HG02798 (cell line): Measurements from ENCODE around the gene CTR9.

Experiments
- ATAC-seq: cut with Tn5 transposase; IDR thresholded peaks from one replicate; pipeline ENCODE4 v1.9.1; 2021; ENCODE audit warnings: mild to moderate bottlenecking; ENCODE audit not compliant: unreplicated experiment, poor library complexity

The CTR9 gene

GRCh38 chr11:10742460-10743208 lies 8.4 kb upstream of the CTR9 start:
- peak; percentile 36 for ATAC-seq

- no peak for ATAC-seq
Measured at GRCh38 chr11:10743354-10744000, 7.6 kb upstream of the CTR9 start.

DNA sequence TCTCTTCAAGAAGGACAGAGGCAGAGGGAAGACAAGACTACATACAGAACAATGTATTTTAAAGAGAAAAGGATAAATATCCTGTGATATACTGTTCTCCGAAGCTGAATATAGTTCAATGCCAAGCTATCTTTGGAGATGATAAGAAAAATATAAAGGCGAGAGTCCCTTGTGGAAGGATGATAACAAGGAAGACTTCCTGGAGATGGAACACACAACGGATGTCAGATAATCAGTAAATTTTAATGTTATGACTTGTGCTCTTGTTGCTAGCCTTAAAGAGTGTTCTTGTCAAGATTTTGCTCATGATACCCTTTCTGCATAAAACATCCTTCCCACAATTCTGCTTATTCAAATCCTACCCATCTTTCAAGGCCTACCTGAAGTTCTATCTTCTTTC lies 6.8 kb upstream of the CTR9 start:
- ATAC-seq = no peak

GRCh38 chr11:10746871-10747270 lies 4.2 kb upstream of the CTR9 start:
- no peak for ATAC-seq

DNA sequence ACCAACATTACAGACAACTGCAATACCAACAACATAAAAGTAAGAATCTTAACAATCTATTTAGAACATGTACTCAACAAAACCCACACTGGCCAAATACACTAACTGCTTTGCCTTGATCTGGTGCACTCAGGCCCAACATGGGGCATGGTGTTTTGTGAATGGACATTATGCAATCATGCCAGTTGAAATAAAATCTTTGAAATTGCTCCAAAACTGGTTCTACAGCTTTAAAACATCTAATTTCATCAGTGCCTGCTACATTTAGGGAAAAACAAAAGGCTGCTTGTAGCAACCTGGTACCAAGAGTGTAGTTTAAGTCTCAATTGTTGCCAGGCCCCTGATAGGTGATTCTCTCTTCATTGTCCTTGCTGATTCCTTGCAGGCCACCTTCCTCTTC lies 3.3 kb upstream of the CTR9 start:
- ATAC-seq = no peak

DNA sequence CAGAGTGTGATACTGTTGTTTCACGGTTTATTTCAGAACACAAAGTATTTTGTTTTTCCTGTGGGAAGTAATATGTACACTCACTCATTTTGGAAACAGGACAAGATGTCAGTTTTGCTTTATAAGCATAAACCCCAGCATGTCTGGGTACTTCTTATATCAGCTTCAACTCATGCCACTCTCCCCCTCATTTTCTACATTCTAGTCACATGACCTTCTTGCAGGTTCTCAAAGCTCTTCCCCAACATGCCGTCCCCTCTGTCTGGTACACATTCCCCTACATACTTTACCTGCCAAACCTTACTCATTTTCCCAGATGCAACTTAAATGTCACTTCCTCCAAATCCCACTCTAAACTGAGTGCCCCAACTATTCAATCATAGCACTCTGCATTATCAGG lies 1.6 kb upstream of the CTR9 start:
- no peak for ATAC-seq

DNA sequence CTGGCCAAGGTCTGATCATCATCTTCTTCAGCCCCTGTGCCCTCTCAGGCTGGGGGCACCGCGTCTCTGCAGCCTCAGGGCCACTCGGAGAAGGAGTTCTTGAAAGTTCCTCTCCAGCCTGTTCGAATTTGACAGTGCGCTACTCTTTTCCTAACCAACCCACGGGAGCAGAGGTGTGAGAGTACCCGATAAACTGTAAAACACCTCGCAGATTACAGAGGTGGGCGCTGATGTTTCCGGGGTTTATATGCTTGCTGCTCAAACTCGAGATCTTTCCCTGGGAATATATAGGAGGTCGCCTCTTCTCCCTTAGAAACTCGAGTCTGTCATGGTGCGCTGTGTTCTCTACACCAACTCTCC lies 515 bp downstream of the CTR9 start:
- ATAC-seq = peak; percentile 14

DNA sequence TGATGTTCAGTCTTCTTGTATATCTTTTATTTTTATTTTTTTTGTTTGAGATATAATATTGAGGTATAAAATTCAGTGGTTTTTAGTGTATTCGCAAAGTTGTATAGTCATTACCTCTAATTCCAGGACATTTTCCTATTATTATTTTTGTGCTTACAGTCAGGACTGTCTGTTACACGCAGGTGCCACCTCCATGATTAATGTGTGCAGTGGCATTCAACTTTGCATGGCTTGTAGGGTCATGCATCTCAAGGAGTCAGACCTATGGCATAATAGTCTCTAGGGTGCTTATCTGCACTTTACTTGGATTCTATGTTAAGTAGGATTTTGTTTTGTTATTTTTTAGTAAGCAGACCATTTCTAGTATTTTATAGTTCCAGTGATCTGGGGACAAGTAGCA lies 1.0 kb downstream of the CTR9 start:
- no peak for ATAC-seq

DNA sequence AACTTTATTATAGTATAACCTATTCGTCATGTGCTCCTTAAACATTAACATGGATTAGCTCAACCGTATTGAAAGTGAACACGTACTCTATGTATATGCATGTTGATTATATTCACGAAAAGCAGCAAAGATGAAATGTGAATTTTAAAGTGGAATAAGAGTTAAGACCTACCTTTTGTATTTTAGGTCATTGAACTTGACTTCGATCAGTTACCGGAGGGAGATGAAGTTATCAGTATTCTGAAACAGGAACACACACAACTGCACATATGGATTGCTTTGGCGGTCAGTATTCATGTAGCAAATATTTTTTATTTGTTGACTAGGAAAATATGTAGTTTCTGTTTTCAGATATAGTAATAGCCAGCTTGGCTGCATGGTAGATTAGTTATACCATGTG lies 1.4 kb downstream of the CTR9 start:
- ATAC-seq = no peak

- ATAC-seq = no peak
Measured at GRCh38 chr11:10758957-10759356, 7.9 kb downstream of the CTR9 start.

DNA sequence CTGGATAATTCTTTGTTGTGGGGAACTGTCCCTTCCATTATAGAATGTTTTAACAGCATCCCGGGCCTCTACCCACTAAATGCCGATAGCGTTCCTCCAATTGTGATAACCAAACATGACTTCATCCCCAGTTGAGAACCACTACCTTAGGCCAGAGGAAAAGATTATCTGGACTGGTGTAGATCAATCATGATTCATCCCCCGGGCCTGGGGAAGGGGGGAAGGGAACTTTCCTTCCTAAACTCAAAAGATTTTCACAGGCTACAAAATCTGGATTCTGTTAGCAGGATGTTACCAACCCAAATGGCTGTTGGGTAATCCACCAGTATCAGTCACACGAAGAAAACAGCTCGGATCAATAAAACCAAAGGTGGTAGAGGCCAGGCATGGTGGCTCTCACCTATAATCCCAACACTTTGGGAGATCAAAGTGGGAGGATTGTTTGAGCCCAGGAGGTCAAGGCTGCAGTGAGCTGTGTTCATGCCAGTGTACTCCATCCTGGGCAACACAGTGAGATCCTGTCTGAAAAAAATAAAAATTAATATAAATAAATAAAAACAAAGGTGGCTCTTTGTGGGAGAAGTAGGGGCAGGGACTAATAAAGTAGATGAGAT lies 10.1 kb downstream of the CTR9 start:
- no peak for ATAC-seq

DNA sequence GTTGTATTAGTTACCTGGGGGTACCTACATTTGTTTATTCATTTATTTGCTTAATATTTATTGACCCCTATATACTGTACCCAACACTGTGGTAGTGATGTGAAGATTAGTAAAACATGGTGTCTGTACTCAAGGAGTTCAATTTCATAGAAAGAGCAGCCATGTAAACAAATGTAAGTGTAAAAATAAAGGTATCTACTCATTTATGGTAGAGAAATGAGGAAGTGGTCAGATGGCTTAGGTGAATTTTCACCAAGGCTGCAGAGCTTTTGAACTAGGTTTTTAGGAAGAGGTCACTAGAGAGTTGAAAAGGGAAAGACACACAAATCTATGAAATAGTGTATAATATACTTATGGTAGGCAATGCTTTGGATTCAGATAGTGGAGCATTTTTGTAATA lies 11.1 kb downstream of the CTR9 start:
- peak; percentile 76 for ATAC-seq

GRCh38 chr11:10762913-10763421 lies 11.9 kb downstream of the CTR9 start:
- no peak for ATAC-seq

- ATAC-seq = no peak
Measured at GRCh38 chr11:10763766-10764165, 12.7 kb downstream of the CTR9 start.

DNA sequence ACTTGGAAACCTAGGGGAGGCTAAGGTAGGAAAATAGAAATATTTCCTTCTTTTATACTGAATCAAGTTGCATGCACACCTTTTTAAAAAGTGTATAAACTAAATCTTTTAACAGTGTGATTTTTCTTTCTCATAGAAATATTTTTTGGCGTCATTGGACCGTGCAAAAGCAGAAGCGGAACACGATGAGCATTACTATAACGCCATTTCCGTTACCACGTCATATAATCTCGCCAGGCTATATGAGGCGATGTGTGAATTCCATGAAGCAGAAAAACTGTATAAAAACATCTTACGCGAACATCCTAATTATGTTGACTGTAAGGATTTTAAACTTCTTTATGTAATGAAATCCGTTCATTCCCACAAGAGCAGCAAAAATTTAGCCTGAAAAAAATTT lies 13.4 kb downstream of the CTR9 start:
- ATAC-seq = no peak

GRCh38 chr11:10770626-10771254 lies 19.7 kb downstream of the CTR9 start:
- ATAC-seq = no peak

DNA sequence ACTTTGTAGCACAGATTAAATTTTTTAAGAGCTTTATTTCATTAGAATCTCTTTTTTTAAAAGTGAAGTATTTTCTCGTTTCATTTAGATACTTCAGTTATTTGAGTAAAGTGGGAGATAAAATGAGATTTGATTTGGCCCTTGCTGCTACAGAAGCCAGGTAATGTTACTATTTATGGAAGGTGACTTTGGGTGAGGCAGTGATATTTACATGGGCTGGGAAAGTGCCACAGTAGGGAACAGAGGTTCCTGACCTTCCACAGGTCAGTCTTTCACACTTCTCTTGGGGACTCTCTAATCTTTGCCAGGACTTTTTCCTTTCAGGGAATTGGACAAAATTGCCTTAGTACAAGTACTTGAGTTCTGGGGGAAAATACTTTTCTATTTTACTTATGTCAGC lies 20.4 kb downstream of the CTR9 start:
- ATAC-seq = no peak

GRCh38 chr11:10774811-10775210 lies 23.8 kb downstream of the CTR9 start:
- no peak for ATAC-seq

DNA sequence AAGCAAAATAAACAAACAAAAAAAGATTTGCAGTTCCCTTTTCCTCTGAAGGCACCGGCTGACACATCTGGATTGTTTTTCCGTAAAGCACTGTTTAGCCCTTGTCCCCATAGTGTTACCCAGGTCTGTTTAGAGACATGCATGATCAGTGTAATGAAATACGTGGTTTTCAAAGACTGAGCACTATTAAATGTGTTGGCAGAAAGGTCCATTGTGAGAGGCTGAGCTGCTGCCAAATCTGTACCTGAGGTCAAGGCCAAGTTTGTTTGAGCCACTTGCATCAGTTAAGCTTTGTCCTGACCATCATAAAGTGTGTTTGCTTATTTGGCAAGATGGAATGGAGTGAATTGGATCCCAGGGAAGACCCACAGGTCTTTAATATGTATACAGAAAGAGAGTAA lies 26.3 kb downstream of the CTR9 start:
- ATAC-seq = no peak

DNA sequence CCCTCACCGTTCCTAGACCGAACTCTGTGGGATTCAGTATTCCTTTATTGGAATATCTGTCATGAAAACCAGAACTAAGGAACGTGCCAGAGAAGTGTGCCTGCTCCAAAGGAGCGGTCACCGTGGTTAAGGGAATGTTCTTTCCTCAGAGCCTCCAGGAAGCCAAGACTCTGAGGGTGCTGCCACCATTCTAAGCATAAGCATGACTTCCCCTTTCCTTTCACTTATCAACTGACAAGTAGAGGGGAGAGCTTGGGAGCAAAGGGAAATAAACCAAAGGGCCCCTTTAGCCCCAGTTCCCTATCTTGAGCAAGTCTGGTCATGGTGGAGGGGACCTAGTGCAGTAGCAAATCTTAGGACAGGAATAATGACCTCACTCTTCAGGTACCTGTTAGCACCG lies 26.8 kb downstream of the CTR9 start:
- no peak for ATAC-seq
